DOHH2 (cell line): ENCODE measurements around the gene RHBDL3.

Source experiments
- H3F3A ChIP-seq: fragments of 200-600 bp; sonication (generic), shearing (Covaris generic); 2 replicates; pipeline ENCODE4 v1.6.0; 2016; ENCODE audit warnings: antibody characterized with exemption, mild to moderate bottlenecking; ENCODE audit not compliant: control insufficient read depth, insufficient read depth
- H3K27ac ChIP-seq: fragments of 200-600 bp; sonication (generic); 2 replicates; pipeline ENCODE4 v1.5.1; 2014; ENCODE audit warnings: low read depth, mild to moderate bottlenecking, low read length, moderate library complexity
- H3K27me3 ChIP-seq: fragments of 200-600 bp; sonication (generic); 2 replicates; pipeline ENCODE4 v1.6.1; 2014; ENCODE audit warnings: mild to moderate bottlenecking, low read length, mixed read lengths; ENCODE audit not compliant: control insufficient read depth
- H3K36me3 ChIP-seq: fragments of 200-600 bp; sonication (generic); 2 replicates; pipeline ENCODE4 v1.6.1; 2014; ENCODE audit warnings: mild to moderate bottlenecking, low read length, moderate library complexity, mixed read lengths; ENCODE audit not compliant: control insufficient read depth
- H3K4me1 ChIP-seq: fragments of 200-600 bp; sonication (generic); 2 replicates; pipeline ENCODE4 v1.6.1; 2014; ENCODE audit warnings: mild to moderate bottlenecking, low read length, mixed read lengths; ENCODE audit not compliant: control insufficient read depth
- H3K4me2 ChIP-seq: fragments of 200-600 bp; sonication (generic); 2 replicates; pipeline ENCODE4 v1.6.0; 2014; ENCODE audit warnings: mild to moderate bottlenecking, low read length, moderate library complexity
- H3K4me3 ChIP-seq: fragments of 200-600 bp; sonication (generic); 2 replicates; pipeline ENCODE4 v1.5.1; 2014; ENCODE audit warnings: mild to moderate bottlenecking, low read length, mixed read lengths
- H3K79me2 ChIP-seq: fragments of 200-600 bp; sonication (generic); 2 replicates; pipeline ENCODE4 v1.6.1; 2014; ENCODE audit warnings: mild to moderate bottlenecking, low read length, mixed read lengths; ENCODE audit not compliant: control insufficient read depth
- H3K9me2 ChIP-seq: fragments of 200-600 bp; sonication (generic); replicated peaks from 2 replicates; pipeline ENCODE4 v1.6.1; 2014; ENCODE audit warnings: mild to moderate bottlenecking, low read length, mixed read lengths; ENCODE audit not compliant: control insufficient read depth
- H3K9me3 ChIP-seq: fragments of 200-600 bp; sonication (generic); 2 replicates; pipeline ENCODE4 v1.6.1; 2014; ENCODE audit warnings: antibody characterized with exemption, low read length, mixed read lengths; ENCODE audit not compliant: control insufficient read depth, insufficient read depth
- H4K20me1 ChIP-seq: fragments of 200-600 bp; sonication (generic); 2 replicates; pipeline ENCODE4 v1.6.0; 2014; ENCODE audit warnings: low read depth, mild to moderate bottlenecking, antibody characterized with exemption, low read length, moderate library complexity; ENCODE audit not compliant: control insufficient read depth, insufficient read depth
- CTCF ChIP-seq: fragments of 200-600 bp; sonication (generic); IDR thresholded peaks from one replicate; pipeline ENCODE4 v1.5.1; 2014; ENCODE audit warnings: antibody characterized with exemption, mild to moderate bottlenecking, low read depth, low read length; ENCODE audit not compliant: poor library complexity, severe bottlenecking
- EZH2phosphoT487 ChIP-seq: fragments of 200-600 bp; sonication (generic); IDR thresholded peaks from 2 replicates; pipeline ENCODE4 v1.6.1; 2017; ENCODE audit warnings: borderline replicate concordance, mild to moderate bottlenecking, antibody characterized with exemption, low read length, moderate library complexity, mixed read lengths

Gene RHBDL3

DNA sequence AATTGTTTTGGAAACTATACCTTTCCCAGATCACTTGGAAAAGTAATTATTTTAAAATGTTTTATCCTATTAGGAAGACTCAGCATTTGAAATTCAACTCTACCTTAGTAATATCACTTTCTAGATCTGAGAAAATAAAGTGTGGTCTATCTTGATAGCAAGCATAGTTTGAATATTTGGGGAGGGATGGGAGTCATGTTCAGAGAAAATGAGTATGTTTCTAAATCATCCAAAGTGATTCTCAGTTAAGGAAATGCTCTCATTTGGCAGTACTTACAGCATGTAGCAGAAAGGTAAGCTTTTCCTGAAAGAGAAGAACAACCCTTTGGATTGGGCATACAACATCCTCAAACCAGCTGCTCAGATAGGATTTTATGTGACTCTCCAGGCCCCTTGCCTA, 69.4 kb downstream of the RHBDL3 start:
- Histone ChIP-seq H3K4me1 (peaks cover 8% of the 10 kb centered on the region), H3K27me3 (no peaks in the 10 kb centered on the region), H3F3A (0 out of 2 replicates have a peak, but pooled peaks cover 4% of the 10 kb centered on the region), H3K27ac (no peak overlapping the region), H3K36me3 (peaks cover 64% of the 10 kb centered on the region), H3K9me2 (no peaks in the 10 kb centered on the region), H3K9me3 (no peaks in the 10 kb centered on the region), H4K20me1 (no peaks in the 10 kb centered on the region), H3K4me3 (no peak overlapping the region), H3K4me2 (no peak overlapping the region), H3K79me2 (no peaks in the 10 kb centered on the region; the same call in 1 of the 2 replicates)
- TF ChIP-seq EZH2phosphoT487 (no peak), CTCF (no peak)

DNA sequence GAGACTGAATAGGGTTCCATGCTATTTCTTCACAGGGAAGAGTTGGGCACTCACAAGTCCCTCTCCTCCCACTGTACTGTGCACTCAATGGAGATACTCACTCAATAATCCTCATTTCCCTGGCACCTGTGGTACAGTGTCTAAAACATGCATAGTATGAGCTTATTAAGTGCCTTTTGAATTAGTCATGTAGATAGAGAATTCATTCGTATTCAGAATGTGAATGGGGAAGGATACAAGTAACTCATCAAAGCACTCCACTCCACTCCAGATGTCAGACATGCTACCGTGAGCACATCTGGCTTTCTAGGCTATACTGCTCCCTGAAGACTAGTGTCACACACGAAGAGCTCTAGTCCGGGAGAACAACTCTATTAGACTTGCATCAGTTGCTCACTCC, 70.1 kb downstream of the RHBDL3 start:
- Histone ChIP-seq H3K27ac (no peak overlapping the region), H3F3A (0 out of 2 replicates have a peak, but pooled peaks cover 5% of the 10 kb centered on the region), H4K20me1 (no peaks in the 10 kb centered on the region), H3K4me1 (peaks cover 10% of the 10 kb centered on the region), H3K9me2 (no peaks in the 10 kb centered on the region), H3K36me3 (peaks cover 67% of the 10 kb centered on the region), H3K4me3 (no peak overlapping the region), H3K9me3 (no peaks in the 10 kb centered on the region), H3K27me3 (no peaks in the 10 kb centered on the region), H3K79me2 (peaks cover 2% of the 10 kb centered on the region), H3K4me2 (no peak overlapping the region)
- TF ChIP-seq CTCF = no peak
- no peak for TF ChIP-seq EZH2phosphoT487

DNA sequence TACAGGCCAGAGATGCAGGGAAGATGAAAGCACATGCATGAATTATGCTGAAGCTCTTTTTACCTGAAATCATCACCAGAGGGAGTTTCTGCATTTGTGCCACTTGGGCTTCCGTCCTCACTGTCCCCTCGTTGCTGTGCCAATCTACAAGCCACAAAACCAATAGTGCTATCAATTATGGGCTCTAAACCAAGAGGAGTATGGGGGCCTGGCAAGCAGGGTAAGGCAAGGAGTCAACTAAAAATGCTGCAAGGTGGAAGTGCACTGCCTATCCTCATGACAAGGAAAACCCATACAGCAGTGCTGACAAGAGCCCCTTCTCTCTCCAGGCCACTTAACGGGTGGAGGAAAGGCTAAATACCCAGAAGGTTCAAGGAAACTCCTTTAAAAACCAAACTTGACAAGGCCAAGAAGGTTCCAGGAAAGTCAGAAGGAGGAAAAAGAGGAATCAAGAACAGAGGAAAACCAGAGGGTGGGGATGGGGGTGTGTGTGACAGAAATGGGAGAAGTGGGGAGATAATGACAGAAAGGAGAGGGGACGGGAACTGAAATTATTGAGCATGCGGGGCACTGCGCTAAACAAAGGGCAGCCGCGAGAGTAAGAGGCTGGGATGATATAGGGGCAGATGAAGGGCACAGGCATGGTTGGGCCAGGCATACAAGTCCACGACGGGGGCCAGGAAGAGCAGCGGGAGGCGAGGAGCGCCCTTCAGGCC, 75.7 kb downstream of the RHBDL3 start:
- peak overlapping the region; percentile 95 for H3K4me2 ChIP-seq
- H3K27me3 ChIP-seq = no peaks in the 10 kb centered on the region
- peaks cover 27% of the 10 kb centered on the region for H3K4me1 ChIP-seq
- no peaks in the 10 kb centered on the region for H3K9me2 ChIP-seq
- peaks cover 37% of the 10 kb centered on the region for H3K36me3 ChIP-seq
- H3K27ac ChIP-seq = peak overlapping the region; percentile 70
- TF ChIP-seq EZH2phosphoT487 (no peak), CTCF (peak; percentile 43)
- no peaks in the 10 kb centered on the region for H3K9me3 ChIP-seq
- no peaks in the 10 kb centered on the region for H4K20me1 ChIP-seq
- peaks cover 13% of the 10 kb centered on the region for H3F3A ChIP-seq
- peak overlapping the region; percentile 81 for H3K4me3 ChIP-seq
- peaks cover 17% of the 10 kb centered on the region for H3K79me2 ChIP-seq
